Activated naive CD4-positive, alpha-beta T cell treated with anti-CD3 and anti-CD28 coated beads, Interleukin-2, amount 50 U/mL, for 72 hours (primary cell): Measurements from ENCODE around the gene NSG1. TPM values are rescaled to one million over a fixed set of nuclear protein-coding genes. Genes with fewer than 3 reads are reported as not detected.
"Not testable (repeated sequence)": the region's sequence is repeated elsewhere in the genome, so short reads cannot be mapped to it uniquely, and the experiment has no call there.

Source experiments
- ATAC-seq, 2 donors: fragments of 150-1000 bp; cut with Tn5 transposase; 2 replicates each; pipeline ENCODE4 v1.10.0; 2021; ENCODE audit warnings: mild to moderate bottlenecking in 2 of 2, moderate library complexity in 2 of 2
- DNase-seq, 2 donors: peaks; one replicate each; pipeline ENCODE4 v3.0.0; 2021 to 2022; ENCODE audit warnings: low spot score in 2 of 2
- H3K27ac Mint-ChIP-seq, 2 donors: one replicate each; pipeline ENCODE4 v1.8.0; 2022; ENCODE audit warnings: mild to moderate bottlenecking in 2 of 2, mixed read lengths in 2 of 2
- H3K36me3 Mint-ChIP-seq, 2 donors: one replicate each; pipeline ENCODE4 v1.8.0; 2022; ENCODE audit warnings: mixed read lengths in 2 of 2
- H3K9me3 Mint-ChIP-seq, 2 donors: one replicate each; pipeline ENCODE4 v1.8.0; 2022; ENCODE audit warnings: mixed read lengths in 2 of 2
- total RNA-seq, 2 donors: library from RNA; stranded (reverse); gene quantifications; one replicate each; pipeline ENCODE4 v1.2.3, GENCODE V29; 2022

The NSG1 gene
- total RNA-seq, 2 donors from 2014 or later, result 0.25 to 0.91 TPM

DNA sequence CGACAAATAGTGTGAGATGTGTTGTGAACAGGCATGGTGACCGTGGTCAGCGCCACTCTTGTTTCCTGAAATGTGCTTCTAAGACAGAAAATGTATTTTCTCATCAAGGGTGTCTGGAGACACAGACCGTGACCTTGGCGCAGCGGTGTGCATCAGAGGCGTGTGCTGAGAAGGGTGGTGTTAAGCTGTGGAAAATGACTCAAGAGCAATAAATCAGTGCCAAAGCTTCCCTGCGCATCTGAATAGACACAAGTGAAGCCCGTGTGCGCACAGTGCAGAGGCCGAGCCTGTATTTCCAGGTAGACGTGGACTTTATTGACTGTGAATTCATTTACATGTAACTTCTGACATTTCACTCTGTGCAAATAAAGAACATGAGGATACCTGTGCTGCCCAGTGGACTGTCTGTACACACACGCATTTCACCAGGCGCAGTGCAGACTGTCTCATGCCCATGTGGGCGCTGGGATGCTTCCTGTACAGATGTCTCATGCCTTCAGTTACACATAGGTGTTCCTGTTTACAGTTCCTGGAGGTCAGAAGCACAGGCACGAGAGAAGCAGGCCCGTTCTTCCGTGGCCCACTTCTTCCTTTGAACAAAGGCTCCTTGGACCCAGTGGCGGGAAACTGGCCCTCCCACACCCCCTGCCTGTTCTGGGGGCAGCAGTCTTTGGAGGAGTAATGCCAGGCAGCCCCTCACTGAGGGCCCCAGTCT is 31.9 kb downstream of the NSG1 start:
- peaks cover 11 to 18% of the 10 kb centered on the region in 2 donors for H3K36me3 Mint-ChIP-seq
- peaks cover 0 to 5% of the 10 kb centered on the region in 2 donors for H3K9me3 Mint-ChIP-seq
- DNase-seq, result peak in 1 of 2 donors; percentile 51
- peak; percentile 61 for ATAC-seq
- peak overlapping the region; percentile 32 to 50 for H3K27ac Mint-ChIP-seq

DNA sequence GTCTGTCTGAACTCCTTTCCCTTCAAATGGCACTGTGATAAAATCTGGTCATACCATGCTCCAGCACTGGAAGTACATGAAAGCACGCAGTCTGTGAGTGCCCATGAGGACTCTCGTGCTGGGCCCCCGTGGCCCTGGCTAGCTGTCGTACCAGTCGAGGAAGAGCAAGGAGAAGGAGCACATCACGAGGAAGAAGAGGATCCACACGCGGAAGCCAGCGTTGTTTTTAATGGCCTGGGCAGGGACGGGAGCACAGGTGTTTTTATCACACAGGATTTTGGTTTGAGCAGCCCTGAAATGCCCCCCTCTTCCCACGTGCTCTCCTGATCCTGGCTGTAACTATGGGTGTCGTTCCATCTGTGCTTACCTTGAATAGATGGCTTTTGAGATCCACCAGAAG is 33.0 kb downstream of the NSG1 start:
- Mint-ChIP-seq H3K9me3 (peaks cover 0 to 5% of the 10 kb centered on the region in 2 donors), H3K36me3 (peaks cover 11 to 18% of the 10 kb centered on the region in 2 donors), H3K27ac (peak overlapping the region; percentile 32 to 77)
- no peak for DNase-seq
- no peak for ATAC-seq

DNA sequence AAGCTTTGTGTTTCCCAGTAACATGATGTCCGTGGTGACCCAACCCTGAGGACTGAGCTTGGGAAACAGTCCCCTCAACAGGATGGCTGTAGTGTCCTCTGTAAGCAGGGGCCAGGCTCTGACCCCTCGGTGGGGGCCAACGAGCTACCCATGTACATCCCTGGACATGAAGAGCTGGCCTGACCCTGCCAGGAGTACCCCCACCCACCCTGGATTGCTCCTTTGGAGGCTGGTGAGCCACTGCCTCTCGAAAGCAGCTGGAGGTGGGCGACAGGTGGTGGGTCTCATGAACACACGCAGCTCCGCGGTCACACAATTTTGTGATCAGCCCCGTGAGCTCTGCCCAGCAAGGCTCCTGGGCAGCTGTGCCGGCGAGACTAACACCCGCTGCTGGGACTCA is 33.5 kb downstream of the NSG1 start:
- DNase-seq, result no peak
- no peak for ATAC-seq
- Mint-ChIP-seq H3K27ac (no peak overlapping the region), H3K9me3 (peaks cover 0 to 5% of the 10 kb centered on the region in 2 donors), H3K36me3 (peaks cover 11 to 18% of the 10 kb centered on the region in 2 donors)

DNA sequence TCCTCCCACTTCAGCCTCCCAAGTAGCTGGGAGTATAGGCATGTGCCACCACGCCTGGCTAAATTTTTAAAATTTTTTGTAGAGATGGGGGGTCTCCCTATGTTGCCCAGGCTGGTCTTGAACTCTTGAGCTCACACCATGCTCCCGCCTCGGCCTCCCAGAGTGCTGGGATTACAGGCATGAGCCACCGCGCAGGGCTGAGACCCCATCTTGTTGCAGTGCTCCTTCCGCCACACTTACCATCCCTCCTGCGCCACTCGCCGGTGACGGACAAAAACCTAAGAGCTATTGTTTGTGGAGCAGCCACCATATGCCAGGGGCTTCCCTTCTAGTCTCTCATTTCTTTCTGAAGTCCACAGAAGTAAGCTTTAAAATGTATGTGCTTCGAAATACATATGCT is 34.5 kb downstream of the NSG1 start:
- ATAC-seq (no peak), DNase-seq (no peak)
- peak overlapping the region in 1 of 2 donors; percentile 87 for H3K27ac Mint-ChIP-seq
- peaks cover 0 to 5% of the 10 kb centered on the region in 2 donors for H3K9me3 Mint-ChIP-seq
- peaks cover 11 to 13% of the 10 kb centered on the region in 2 donors for H3K36me3 Mint-ChIP-seq

DNA sequence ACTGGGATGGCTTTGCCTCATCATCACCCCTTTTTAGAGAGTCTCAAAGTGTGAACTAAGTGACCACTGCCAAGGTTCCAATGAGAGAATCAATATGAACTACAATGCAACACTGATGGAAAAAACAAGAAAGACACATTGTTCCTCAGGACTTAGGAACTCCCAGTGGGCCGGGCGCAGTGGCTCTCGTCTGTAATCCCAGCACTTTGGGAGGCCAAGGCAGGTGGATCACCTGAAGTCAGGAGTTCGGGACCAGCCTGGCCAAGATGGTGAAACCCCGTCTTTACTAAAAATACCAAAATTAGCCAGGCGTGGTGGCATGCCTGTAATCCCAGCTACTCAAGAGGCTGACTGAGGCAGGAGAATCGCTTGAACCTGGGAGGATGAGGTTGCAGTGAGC is 35.2 kb downstream of the NSG1 start:
- peak overlapping the region in 1 of 2 donors; percentile 50 for H3K27ac Mint-ChIP-seq
- H3K36me3 Mint-ChIP-seq, DNase-seq, ATAC-seq, H3K9me3 Mint-ChIP-seq: not testable (repeated sequence)

DNA sequence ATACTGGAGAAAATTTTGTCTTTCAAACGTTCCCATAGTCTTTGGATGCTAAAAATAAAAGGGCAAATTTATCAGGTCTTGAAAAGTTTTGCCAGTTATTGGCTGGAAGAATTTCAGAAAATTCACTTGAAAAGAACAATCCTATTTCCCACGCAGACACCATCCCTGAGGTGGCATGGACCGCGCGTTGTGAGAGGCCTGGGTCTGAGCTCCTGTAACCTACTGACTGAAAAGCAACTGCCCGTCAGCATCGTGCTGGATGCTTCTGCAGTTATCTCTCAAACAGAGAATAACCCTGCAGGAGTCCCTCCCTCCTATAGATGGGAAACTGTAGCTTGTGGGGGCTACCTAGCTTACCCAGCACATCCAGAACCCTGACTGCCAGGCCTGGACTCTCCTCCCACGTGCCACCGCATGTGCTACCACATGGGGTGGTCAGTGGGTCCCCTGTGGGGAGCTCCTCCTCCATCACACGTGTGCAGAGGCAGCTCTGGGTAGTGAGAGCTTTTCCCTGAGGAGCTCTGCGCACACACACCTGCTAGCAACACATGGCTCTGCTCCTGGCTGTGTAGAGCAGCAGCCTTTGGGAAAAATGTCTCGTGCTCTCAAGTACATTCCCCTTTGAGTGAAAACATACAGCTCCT is 36.1 kb downstream of the NSG1 start:
- ATAC-seq (no peak), DNase-seq (no peak)
- H3K27ac Mint-ChIP-seq, result peak overlapping the region; percentile 33 to 50
- peaks cover 4 to 8% of the 10 kb centered on the region in 2 donors for H3K36me3 Mint-ChIP-seq
- no peaks in the 10 kb centered on the region for H3K9me3 Mint-ChIP-seq

DNA sequence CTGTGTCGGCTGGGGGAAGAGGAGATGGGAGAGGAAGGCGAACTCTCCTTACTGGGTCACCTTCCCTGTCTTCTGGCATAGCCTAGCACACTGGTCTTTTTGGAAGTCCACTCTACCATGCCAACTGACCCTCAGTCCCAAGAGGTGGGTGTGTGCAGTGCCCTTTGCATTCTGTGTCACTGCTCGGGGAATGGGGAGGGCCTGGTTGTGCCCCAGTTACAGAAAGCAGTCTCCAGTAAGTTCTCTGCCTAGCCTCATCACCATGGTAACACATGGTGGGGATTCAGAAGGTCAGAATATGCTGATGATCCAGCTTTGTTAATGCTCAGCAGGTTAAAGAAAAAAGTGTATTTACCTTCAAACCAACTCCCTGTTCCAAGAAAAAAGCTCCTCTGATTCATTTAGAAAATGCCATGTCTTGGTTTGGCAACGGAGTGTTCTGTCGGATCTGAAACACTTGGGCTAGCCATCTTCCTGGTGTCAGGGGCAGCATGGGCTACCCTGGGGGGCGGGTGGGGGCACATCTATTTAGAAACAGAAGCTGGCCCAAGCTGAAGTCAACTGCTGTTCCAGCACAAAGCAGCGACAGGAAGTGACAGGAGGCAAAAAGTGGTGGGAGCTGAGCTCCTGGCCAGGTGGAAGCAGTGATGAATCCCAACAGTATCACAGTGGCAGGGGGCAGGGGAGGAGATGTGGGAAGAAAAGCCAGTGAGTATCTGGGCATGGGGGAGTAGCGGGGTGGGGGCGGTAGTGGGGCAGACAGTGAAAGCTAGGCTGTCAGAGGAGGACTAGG is 37.0 kb downstream of the NSG1 start:
- no peak for DNase-seq
- Mint-ChIP-seq H3K27ac (peak overlapping the region; percentile 33 to 82), H3K36me3 (peaks cover 4% of the 10 kb centered on the region in 2 donors), H3K9me3 (no peaks in the 10 kb centered on the region)
- no peak for ATAC-seq

DNA sequence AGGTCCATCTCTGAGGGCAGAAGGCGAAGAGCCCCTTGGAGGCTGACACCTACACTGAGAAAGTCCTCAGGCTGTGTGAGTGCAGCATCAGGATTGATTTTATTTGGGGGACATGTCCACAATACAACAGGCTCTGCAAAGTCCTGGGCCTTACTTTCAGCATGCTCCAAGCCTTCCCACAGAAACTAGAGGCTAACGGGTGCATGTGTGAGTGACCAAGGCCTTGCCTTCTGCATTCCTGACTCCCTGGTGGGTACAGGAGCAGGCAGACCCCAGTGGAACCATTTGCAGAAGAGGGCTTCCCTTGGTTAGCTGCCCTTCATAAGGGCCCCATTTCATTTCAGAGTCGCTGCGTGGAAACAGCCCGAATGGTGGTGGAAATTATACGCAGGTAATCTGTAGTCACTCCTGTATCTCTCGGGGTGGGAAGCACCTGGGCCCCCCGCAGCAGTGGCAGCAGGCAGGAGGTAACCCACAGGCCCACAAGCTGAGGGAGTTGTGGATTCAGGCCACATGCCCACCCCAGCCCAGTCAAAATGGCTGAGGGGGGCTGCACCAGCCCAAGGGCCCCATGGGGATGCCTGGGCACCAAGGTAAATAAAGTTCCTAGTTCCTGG is 37.7 kb downstream of the NSG1 start:
- Mint-ChIP-seq H3K36me3 (peaks cover 4% of the 10 kb centered on the region in 2 donors), H3K27ac (peak overlapping the region; percentile 33 to 82), H3K9me3 (no peaks in the 10 kb centered on the region)
- ATAC-seq, result no peak
- DNase-seq, result no peak

DNA sequence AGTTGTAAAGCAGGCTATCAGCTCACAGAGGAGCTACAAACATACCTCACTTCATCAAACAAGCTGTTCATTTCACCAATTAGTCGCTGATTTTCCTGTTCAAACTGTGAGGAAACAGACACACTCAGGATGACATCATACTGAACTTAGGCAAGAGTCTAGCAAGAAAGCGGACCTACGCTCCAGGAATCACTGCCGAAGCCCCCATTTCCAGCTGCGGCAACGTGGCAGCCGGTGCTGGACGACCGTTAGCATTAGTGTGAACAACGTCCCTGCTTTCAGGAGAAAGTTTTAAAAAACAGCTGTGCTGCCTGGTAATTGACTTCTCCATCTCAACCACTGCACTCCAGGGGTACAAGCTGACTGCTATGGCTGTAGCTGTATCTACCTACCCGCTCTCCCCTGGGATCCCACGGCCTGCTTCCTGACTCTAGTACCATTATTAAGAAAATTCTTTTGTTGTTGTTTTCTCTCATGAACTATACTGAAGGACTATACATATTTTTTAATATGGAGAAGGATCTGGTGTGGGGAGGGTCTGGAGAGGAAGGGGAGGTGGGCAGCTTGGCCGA is 38.3 kb downstream of the NSG1 start:
- ATAC-seq (no peak), DNase-seq (no peak)
- Mint-ChIP-seq H3K36me3 (peaks cover 4% of the 10 kb centered on the region in 2 donors), H3K9me3 (no peaks in the 10 kb centered on the region), H3K27ac (no peak overlapping the region)

DNA sequence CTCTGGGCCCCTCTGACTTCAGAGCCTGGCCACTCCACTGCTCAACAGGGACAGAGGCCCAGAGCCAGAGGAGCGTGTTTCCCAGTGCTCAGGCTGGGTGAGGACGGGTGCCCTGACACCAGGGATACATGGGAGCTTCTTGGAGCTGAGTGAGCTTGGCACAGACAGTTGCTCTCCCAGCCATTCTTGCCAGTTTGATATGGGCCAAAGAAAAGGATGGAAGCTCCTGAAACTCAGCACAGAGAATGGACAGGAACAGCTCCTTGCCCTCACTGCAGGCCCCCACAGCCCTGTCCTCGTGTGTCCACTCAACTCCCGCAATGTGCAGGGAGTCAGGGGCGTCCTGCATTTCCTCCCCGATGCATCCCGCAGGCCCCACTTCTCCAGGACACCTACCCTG is 38.8 kb downstream of the NSG1 start:
- Mint-ChIP-seq H3K9me3 (no peaks in the 10 kb centered on the region), H3K27ac (no peak overlapping the region), H3K36me3 (peaks cover 4% of the 10 kb centered on the region in 2 donors)
- DNase-seq, result no peak
- ATAC-seq, result no peak

DNA sequence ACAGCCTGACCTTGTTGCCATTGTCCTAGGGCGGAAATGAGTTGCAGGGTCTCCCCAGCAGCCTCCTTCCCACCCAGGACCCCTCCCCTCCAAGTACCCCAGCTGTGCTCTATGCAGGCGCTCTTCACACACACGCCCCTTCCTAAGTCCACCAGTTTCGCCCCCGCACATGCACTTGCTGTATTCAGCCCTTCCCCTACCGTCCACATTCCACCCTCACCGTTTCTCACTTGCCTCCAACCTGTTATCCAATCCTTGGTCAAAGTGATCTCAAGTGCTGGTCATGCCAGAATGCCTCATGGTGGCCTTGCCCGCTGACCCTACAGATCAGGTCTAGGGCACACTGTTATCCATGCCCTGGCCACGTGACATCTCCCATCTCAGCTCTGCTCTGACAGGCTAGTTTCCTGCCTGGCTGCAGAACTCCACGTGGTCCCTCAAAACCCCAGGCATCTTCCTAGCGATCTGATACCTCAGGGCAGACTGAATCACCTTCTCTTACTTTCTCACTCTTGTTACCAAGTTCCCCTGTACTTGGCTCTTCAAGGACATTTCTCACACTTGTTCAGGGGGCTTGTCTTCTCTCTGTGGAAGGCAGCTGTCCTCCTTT is 39.7 kb downstream of the NSG1 start:
- no peak for DNase-seq
- ATAC-seq, result no peak

DNA sequence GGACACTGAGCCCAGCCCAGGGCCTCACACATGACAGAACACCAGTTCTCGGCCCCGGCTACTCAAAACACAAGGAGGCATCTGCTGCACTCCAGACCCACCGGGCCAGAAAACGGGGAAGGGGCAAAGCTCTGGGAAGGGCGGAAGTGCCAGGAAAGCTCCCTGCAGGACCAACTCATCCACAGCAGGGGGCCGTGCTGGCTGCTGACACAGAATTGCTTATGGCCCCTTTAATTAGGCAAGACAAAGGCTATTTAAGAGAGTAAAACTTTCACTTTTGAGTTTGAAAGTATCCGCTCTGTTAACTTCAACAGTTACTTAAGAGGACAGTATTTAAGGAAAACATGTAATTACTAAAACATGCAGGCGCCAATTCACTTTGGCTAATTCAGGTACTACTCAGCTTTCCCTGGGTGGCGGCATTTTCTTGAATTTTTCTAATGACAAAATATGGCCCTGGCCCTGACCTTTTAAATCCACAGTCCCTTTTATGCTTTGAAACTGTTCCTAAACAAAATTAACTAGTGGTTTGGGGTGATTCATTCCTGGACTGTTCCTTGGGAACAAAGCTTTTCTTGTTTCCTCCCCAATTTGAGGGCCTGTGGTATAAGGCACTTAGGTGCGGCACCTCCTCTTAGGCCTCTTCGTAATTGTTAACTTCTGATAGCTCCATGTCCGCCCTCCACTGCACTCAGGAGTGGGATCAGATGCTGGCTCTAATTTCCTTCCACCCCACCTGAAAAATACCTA is 40.4 kb downstream of the NSG1 start:
- DNase-seq (no peak), ATAC-seq (no peak)
- H3K36me3 Mint-ChIP-seq, result no peaks in the 10 kb centered on the region
- no peak overlapping the region for H3K27ac Mint-ChIP-seq
- H3K9me3 Mint-ChIP-seq, result no peaks in the 10 kb centered on the region

More for the DNA sequence above, 39.7 kb downstream of the NSG1 start:
- H3K9me3 Mint-ChIP-seq, result no peaks in the 10 kb centered on the region
- no peaks in the 10 kb centered on the region for H3K36me3 Mint-ChIP-seq
- no peak overlapping the region for H3K27ac Mint-ChIP-seq

DNA sequence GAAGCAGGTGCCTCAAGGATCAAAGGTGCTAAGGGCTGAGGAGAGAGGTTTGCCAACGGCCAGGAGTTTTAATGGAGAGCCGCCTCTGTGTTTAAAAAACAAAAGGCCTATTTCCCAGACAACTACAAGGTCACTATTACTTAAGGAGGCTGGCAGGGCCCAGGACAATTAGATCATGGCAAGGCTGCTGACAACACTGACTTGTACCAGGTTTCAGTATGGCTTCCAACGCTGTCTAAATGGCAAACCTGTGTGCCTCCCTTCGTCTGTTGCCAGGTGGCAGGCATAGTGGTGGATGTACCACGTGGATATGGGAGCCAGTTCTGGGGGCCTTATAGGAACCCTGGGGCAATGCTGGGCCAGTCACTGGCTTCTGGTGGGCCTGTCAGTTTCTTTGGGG is 41.0 kb downstream of the NSG1 start:
- H3K27ac Mint-ChIP-seq, result no peak overlapping the region
- no peak for DNase-seq
- H3K36me3 Mint-ChIP-seq, result no peaks in the 10 kb centered on the region
- ATAC-seq, result no peak
- H3K9me3 Mint-ChIP-seq, result no peaks in the 10 kb centered on the region

DNA sequence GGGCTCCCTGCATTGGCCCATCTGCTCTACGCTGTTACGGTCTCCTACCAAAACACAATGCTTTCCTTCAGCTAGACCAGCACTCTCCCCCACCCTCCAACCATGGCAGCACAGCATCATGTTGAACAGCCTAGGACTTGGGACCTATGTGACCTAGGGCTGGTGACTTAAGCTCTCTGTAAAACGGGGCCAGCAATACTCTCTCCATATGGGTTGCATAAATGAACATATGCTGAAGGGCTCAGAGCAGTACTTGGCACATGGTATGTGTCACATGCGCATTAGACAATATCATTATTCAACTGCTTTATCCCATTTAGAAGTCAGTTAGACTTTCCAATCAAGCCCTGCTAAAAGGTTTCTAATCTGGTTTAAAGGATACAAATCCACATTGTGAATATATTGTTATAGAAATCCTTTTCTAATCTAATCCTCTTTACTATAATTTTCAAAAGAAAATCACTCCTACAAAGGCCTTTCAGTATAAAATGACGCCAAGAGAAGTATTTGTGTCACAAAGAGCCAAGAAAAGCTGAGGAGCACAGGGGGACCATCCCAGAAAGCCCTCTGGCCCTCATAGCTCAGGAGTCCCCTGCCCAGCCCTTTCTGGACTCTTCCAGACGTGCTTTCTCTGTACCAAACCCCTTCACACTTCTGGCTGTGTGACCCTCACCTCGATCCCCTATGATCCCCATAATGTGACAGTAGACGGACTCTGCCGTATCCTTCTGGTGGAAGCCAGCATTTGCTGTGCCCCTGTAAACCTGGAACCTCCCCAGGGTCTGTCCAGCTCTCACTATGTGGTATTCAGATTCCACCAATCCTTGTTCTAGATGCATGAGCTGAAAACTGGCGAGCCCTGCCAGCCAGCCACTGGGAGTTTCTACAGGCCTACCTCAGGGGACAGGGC is 42.3 kb downstream of the NSG1 start:
- H3K27ac Mint-ChIP-seq, result no peak overlapping the region
- H3K9me3 Mint-ChIP-seq, result no peaks in the 10 kb centered on the region
- DNase-seq (no peak), ATAC-seq (no peak)
- H3K36me3 Mint-ChIP-seq, result no peaks in the 10 kb centered on the region
